ENCODE measurements around the gene FOXP1.

The FOXP1 gene

GRCh38 chr3:71517271-71517791 lies 66.2 kb downstream of the FOXP1 start:
- no peaks in the 10 kb centered on the region for H3K27me3 ChIP-seq (replicated peaks)
- in situ Hi-C loops (cut with HindIII; ENCODE audit: low pct_ligation_motif_present, low sequenced_read_pairs) = no loop called here
- DNase-seq = no peak
- H3K4me3 ChIP-seq (ENCODE audit: low read depth, low read length) = no peak overlapping the region
- peak overlapping the region; percentile 1 for H3K27ac ChIP-seq
- TF ChIP-seq CTCF (IDR thresholded peaks at IDR 0.05; ENCODE audit: low read depth, low read length, missing control alignments) = no peak
- H3K36me3 ChIP-seq (replicated peaks) = no peaks in the 10 kb centered on the region

GRCh38 chr3:71515636-71516365 lies 67.7 kb downstream of the FOXP1 start:
- no peak for DNase-seq
- Histone ChIP-seq H3K4me3 (ENCODE audit: low read depth, low read length) (no peak overlapping the region), H3K27ac (no peak overlapping the region), H3K27me3 (replicated peaks) (no peaks in the 10 kb centered on the region), H3K36me3 (replicated peaks) (no peaks in the 10 kb centered on the region)
- in situ Hi-C loops (cut with HindIII; ENCODE audit: low pct_ligation_motif_present, low sequenced_read_pairs) = no loop called here
- TF ChIP-seq CTCF (IDR thresholded peaks at IDR 0.05; ENCODE audit: low read depth, low read length, missing control alignments) = no peak

DNA sequence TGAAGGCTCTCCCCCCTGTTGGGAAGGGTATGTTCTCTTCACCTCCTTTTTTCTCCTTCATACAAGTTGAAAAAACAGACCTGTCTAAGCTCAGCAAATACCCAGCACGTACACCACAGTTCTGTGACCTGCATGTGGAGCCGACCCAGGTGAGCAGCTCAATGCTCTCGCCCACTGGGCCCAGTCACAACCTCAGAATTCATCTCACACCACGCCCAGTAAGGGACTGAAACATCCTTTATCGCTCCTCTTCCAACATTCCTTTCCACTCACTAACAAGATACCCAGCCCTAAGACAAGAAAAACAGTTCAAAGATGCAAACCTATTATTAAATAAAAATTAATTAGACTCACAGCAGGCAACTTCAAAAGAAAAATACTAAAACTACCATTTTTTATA lies 68.9 kb downstream of the FOXP1 start:
- Histone ChIP-seq H3K27ac (no peak overlapping the region), H3K4me3 (ENCODE audit: low read depth, low read length) (no peak overlapping the region)
- in situ Hi-C loops (cut with HindIII; ENCODE audit: low pct_ligation_motif_present, low sequenced_read_pairs) = no loop called here

DNA sequence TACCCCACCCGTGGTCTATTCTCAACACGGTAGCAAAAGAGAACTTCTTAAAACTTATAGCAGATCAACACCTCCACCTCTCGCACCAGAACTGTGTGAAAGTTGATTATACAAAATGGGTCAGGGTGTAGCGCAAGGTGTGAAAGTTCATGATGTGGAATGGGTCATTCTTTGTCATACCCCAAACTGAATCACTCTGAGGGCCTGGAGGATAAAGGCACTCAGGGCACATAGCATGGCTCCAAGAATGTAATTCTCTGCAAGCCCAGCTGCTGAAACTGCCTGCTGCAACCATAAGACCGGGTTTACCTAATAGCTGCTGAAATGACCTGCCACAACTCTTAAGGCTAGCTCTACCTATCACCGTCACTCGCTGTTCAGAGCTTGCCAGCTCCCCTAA lies 70.0 kb downstream of the FOXP1 start:
- Histone ChIP-seq H3K36me3 (replicated peaks) (no peaks in the 10 kb centered on the region), H3K27me3 (replicated peaks) (no peaks in the 10 kb centered on the region), H3K27ac (no peak overlapping the region), H3K4me3 (ENCODE audit: low read depth, low read length) (no peak overlapping the region)
- in situ Hi-C loops (cut with HindIII; ENCODE audit: low pct_ligation_motif_present, low sequenced_read_pairs) = no loop called here
- DNase-seq = no peak
- TF ChIP-seq CTCF (IDR thresholded peaks at IDR 0.05; ENCODE audit: low read depth, low read length, missing control alignments) = no peak

More for the DNA sequence above, 68.9 kb downstream of the FOXP1 start:
- no peak for DNase-seq
- H3K36me3 ChIP-seq (replicated peaks) = no peaks in the 10 kb centered on the region
- no peak for TF ChIP-seq CTCF (IDR thresholded peaks at IDR 0.05; ENCODE audit: low read depth, low read length, missing control alignments)
- H3K27me3 ChIP-seq (replicated peaks) = no peaks in the 10 kb centered on the region

DNA sequence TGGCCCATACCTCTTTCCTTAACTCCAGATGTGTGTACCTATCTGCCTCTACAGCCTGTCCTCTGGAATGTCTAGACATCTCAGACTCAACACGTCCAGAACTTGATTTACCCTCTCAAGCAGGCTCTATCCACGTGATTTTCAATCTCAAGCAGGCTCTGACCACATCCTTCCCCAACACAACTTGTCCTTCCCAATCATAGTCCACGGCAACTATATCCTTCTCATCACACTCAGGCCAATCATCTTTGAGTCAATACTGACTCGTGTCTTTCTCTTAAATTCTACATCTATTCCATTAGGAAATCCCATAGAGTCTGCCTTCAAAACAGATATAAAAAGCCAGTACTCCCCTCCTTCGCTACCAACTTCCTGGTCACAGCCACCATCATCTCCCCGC lies 70.4 kb downstream of the FOXP1 start:
- H3K27ac ChIP-seq = peak overlapping the region; percentile 4
- H3K36me3 ChIP-seq (replicated peaks) = no peaks in the 10 kb centered on the region
- no peak overlapping the region for H3K4me3 ChIP-seq (ENCODE audit: low read depth, low read length)
- in situ Hi-C loops (cut with HindIII; ENCODE audit: low pct_ligation_motif_present, low sequenced_read_pairs) = no loop called here
- no peak for DNase-seq
- no peaks in the 10 kb centered on the region for H3K27me3 ChIP-seq (replicated peaks)
- no peak for TF ChIP-seq CTCF (IDR thresholded peaks at IDR 0.05; ENCODE audit: low read depth, low read length, missing control alignments)

GRCh38 chr3:71512544-71512943 lies 71.0 kb downstream of the FOXP1 start:
- DNase-seq = no peak
- Histone ChIP-seq H3K27ac (peak overlapping the region; percentile 94), H3K36me3 (replicated peaks) (no peaks in the 10 kb centered on the region), H3K4me3 (ENCODE audit: low read depth, low read length) (no peak overlapping the region), H3K27me3 (replicated peaks) (no peaks in the 10 kb centered on the region)
- in situ Hi-C loops (cut with HindIII; ENCODE audit: low pct_ligation_motif_present, low sequenced_read_pairs) = no loop called here
- TF ChIP-seq CTCF (IDR thresholded peaks at IDR 0.05; ENCODE audit: low read depth, low read length, missing control alignments) = no peak
